WI38 (cell line): ENCODE results near the gene DHX15.

ENCODE experiments used
- H3K4me3 ChIP-seq: 2 replicates; pipeline ENCODE4 v1.5.1; 2011; ENCODE audit warnings: low read depth, mild to moderate bottlenecking, control low read depth, low read length
- TF ChIP-seq, protein P1 (sequence below): IDR thresholded peaks from 2 replicates; pipeline ENCODE4 v1.5.1; 2012; ENCODE audit warnings: low read depth, mild to moderate bottlenecking, control low read depth, low read length

The DHX15 gene

DNA sequence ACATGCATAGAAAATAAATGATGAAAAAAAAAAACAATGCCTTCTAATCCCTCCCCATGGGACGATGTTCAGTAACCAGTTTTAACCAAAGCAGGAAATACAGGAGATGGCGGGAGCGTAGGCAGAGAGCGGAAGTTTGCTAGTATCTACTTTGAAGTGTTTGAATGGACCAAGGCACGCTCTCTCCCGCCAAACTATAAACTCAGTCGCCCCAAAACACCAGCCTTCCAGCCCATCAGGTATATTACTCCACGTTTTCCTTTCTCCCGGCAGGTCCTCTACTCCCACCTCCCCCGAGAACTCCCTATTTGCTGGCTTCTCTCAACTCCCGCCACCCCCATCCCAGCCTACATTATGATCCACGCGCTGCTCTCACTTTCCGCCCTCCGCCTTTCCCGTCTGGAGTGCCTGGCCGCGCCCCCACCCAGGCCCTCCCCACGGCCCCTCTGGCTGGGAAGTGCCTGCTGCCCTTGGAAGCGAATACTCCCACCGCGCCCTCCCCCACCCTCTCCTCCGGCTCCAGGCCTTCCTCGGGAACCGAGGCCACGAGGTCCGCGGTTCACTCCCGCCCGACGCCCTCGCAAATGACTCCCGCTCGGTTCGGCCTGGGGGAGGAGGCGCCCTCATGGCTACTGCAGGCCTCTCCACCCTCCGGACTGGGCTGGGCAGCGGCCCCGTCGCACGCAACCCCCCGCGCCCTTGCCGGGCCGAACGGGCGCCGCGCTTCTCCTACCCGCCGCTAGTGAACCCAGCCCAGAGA, 723 bp downstream of the DHX15 start:
- H3K4me3 ChIP-seq, result peak overlapping the region; percentile 99
- TF ChIP-seq, protein P1, sequence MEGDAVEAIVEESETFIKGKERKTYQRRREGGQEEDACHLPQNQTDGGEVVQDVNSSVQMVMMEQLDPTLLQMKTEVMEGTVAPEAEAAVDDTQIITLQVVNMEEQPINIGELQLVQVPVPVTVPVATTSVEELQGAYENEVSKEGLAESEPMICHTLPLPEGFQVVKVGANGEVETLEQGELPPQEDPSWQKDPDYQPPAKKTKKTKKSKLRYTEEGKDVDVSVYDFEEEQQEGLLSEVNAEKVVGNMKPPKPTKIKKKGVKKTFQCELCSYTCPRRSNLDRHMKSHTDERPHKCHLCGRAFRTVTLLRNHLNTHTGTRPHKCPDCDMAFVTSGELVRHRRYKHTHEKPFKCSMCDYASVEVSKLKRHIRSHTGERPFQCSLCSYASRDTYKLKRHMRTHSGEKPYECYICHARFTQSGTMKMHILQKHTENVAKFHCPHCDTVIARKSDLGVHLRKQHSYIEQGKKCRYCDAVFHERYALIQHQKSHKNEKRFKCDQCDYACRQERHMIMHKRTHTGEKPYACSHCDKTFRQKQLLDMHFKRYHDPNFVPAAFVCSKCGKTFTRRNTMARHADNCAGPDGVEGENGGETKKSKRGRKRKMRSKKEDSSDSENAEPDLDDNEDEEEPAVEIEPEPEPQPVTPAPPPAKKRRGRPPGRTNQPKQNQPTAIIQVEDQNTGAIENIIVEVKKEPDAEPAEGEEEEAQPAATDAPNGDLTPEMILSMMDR, result no peak

DNA sequence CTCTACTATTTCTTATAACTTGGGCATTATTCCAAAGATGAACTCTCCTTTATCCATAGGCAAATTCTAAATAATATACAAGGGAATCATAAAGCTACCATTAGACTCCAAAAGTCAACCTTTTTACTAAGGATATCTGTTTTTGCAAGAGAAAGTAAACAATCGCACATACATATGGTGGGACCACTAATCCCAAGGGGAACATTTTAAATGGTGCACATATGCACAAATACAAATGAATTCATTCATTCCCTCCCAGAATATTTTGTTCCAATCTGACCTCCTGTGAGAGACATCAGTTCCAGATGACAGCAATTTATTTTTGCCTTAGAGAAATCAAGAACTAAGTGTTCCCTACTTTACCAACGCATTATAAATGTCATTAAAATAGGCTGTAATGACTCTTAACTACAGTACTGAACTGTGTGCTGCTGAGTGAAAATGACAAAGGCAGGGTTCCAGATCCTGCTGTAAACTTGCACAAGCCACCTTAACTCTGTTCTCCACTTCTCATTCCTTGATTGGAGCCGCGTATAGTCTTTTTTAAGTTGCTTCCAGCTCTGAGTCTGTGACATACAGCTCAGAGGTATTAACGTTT, 2.0 kb downstream of the DHX15 start:
- peak overlapping the region; percentile 99 for H3K4me3 ChIP-seq
- TF ChIP-seq, protein P1, result no peak

DNA sequence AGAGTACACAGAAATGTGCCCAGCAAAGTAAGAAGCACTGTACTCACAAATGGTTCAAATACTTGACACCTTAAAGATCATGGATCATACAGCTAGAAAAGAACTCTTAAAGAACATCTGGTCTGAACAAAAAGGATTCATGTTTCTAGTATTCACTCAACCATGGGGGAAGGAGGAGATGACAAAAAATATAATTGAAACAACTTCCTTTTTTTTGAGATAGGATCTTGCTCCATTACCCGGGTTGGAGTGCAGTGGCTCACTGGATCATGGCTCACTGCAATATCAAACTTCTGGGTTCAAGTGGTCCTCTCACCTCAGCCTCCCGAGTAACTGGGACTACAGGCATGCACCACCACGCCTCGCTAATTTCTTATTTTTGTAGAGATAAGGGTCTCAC, 6.0 kb downstream of the DHX15 start:
- TF ChIP-seq, protein P1, result no peak
- no peak overlapping the region for H3K4me3 ChIP-seq

DNA sequence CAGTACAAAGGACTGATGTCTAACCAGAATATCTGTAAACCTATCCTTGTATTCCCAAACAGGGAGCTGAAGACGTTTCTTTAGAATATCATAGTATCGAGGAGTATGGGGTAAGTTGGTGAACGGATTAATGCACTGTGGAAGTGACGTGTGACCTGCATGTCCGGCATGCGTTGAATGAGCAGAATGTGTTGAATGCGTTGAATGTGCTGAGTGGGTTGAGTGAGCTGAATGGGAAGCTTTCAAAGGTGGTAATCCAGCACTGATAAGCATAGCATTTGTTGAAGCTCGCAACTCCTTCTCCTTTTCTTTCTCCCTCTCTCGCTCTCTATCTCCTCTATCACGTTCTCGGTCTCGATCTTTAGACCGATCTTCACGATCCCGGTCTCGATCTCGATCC, 8.1 kb downstream of the DHX15 start:
- no peak overlapping the region for H3K4me3 ChIP-seq
- TF ChIP-seq, protein P1, result no peak

DNA sequence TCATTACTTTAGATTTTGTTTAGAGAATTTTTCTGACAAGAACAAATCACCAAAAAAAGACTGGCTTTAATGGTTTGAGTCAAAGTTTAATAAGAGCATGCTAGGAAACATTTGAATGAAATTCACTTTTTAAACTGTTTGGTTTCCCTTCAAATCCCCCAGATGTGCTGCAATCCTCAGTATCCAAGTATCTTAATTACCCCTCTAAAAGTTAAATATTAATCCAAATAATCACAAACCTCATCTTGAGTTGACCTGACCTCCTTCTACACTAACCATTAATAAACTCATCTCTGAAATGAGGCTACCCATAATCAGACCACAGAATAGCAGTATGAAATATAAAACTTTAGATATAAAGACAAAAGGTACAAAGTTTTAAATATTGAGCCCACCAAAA, 10.1 kb downstream of the DHX15 start:
- TF ChIP-seq, protein P1, result no peak
- H3K4me3 ChIP-seq, result no peak overlapping the region

DNA sequence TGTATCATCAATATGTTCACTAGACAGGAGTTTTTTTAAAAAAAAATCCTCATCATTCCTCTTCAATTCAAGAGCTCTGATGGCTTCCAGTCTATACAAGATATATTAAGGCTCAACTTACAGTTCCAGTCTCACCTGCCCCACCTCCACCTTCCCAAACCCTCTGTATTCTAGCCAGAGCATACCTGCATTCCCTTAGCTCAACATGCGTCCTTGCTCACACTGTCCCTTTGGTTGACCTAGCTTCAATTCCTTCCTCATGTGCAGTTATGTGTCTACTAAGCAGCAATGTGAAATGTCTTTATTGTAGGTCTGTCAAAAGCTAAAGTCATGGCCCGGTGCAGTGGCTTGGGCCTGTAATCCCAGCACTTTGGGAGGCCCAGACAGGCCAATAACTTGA, 10.8 kb downstream of the DHX15 start:
- no peak overlapping the region for H3K4me3 ChIP-seq
- TF ChIP-seq, protein P1, result no peak

DNA sequence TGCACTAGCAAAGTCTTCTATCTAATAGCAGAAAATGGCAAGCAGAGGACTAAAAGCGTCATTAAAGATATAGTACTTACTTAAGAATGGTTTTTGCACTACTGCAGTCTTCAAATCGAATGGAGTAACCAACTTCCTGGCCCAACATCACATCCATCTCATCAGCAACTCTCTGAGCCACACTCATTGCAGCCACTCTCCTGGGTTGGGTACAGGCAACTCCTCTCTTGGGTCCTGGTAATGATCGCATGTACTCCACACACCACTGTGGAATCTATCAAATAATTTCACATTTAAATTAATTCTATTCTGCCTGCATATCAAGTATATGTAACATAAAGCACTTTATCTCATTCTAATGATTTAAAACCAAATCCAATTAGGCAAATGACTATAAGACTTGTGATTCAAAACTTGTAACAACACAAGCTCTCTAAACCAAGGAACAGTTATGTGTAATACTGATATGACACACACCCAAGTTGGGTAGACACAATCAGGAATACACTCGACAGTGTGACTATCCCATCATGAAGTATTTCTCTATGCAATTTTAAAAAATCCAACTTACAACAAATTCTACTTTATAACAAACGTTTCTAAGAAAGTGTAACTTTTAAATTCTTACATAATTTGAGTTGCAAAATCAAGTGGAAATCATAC, 13.6 kb downstream of the DHX15 start:
- TF ChIP-seq, protein P1, result no peak
- no peak overlapping the region for H3K4me3 ChIP-seq
